ENCODE results near the gene IDE. TPM values are rescaled to one million over a fixed set of nuclear protein-coding genes. Genes with fewer than 3 reads are reported as not detected.

IDE gene
- total RNA-seq, 4 donors from 2014 or later = 41.2 to 71.0 (median 52.9) TPM

GRCh38 chr10:92569071-92569470 is 4.8 kb downstream of the IDE start:
- in situ Hi-C loops (cut with MboI; ENCODE audit: low sequenced_read_pairs in 4 of 4) (no loop called here), intact Hi-C loops (cut with DNase I; ENCODE audit: low total_unique reads) (no loop called here)
- no peaks in the 10 kb centered on the region for H3K9me3 ChIP-seq
- no peaks in the 10 kb centered on the region for H3K27me3 ChIP-seq
- TF ChIP-seq POLR2A (IDR thresholded peaks at IDR 0.05) = no peak
- no peak for TF ChIP-seq CTCF (IDR thresholded peaks at IDR 0.05 in 4 of 5, conservative IDR thresholded peaks at IDR 0.05 in 1 of 5)
- H3K27ac ChIP-seq = peak overlapping the region in 1 of 4 donors; percentile 5
- H3K36me3 ChIP-seq = no peaks in the 10 kb centered on the region
- no peak for ATAC-seq
- H3K4me1 ChIP-seq = peaks cover 24 to 31% of the 10 kb centered on the region in 2 donors
- H3K4me3 ChIP-seq = no peak overlapping the region
- DNase-seq = no peak

- peak in 1 of 2 donors; percentile 36 for ATAC-seq
- no peaks in the 10 kb centered on the region for H3K9me3 ChIP-seq
- intact Hi-C loops (cut with DNase I; ENCODE audit: low total_unique reads) (no loop called here), in situ Hi-C loops (cut with MboI; ENCODE audit: low sequenced_read_pairs in 4 of 4) (no loop called here)
- H3K36me3 ChIP-seq = no peaks in the 10 kb centered on the region
- DNase-seq = no peak
- no peak overlapping the region for H3K4me3 ChIP-seq
- peaks cover 24 to 31% of the 10 kb centered on the region in 2 donors for H3K4me1 ChIP-seq
- no peaks in the 10 kb centered on the region for H3K27me3 ChIP-seq
- TF ChIP-seq POLR2A (IDR thresholded peaks at IDR 0.05) (no peak), CTCF (IDR thresholded peaks at IDR 0.05 in 4 of 5, conservative IDR thresholded peaks at IDR 0.05 in 1 of 5) (no peak)
- no peak overlapping the region for H3K27ac ChIP-seq
Measured at GRCh38 chr10:92567952-92568600, 5.8 kb downstream of the IDE start.

DNA sequence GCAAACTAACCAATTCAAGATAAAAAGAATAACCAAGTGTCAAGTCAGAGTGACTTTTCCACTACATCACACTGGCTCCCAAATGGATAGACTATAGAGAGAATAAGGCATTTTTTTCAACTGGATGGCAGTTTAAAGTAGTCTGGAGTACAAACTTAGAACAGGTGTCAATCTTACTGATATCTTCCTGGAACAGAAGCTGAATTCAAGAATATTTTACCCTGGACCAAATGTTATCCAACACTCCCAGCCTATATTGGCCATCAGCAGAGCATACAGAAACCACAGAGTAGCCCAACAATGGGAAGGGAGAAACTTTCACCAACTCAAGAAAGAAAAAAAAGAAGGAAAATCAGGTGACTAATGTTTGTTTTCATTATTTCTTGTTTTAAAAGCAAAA is 11.5 kb downstream of the IDE start:
- no peak for DNase-seq
- in situ Hi-C loops (cut with MboI; ENCODE audit: low sequenced_read_pairs in 4 of 4) = no loop called here
- Histone ChIP-seq H3K4me1 (peaks cover 6 to 7% of the 10 kb centered on the region in 2 donors), H3K27me3 (no peaks in the 10 kb centered on the region), H3K27ac (no peak overlapping the region), H3K36me3 (peaks cover 0 to 28% of the 10 kb centered on the region in 2 donors), H3K9me3 (no peaks in the 10 kb centered on the region), H3K4me3 (no peak overlapping the region)
- TF ChIP-seq CTCF (IDR thresholded peaks at IDR 0.05 in 4 of 5, conservative IDR thresholded peaks at IDR 0.05 in 1 of 5) = no peak
- no peak for TF ChIP-seq POLR2A (IDR thresholded peaks at IDR 0.05)
- intact Hi-C loops (cut with DNase I; ENCODE audit: low total_unique reads) = no loop called here
- ATAC-seq = no peak

- TF ChIP-seq CTCF (IDR thresholded peaks at IDR 0.05 in 4 of 5, conservative IDR thresholded peaks at IDR 0.05 in 1 of 5) (no peak), POLR2A (IDR thresholded peaks at IDR 0.05) (no peak)
- intact Hi-C loops (cut with DNase I; ENCODE audit: low total_unique reads) = no loop called here
- in situ Hi-C loops (cut with MboI; ENCODE audit: low sequenced_read_pairs in 4 of 4) = no loop called here
- no peaks in the 10 kb centered on the region for H3K9me3 ChIP-seq
- H3K4me1 ChIP-seq = peaks cover 6 to 7% of the 10 kb centered on the region in 2 donors
- H3K27ac ChIP-seq = no peak overlapping the region
- DNase-seq = no peak
- no peak for ATAC-seq
- H3K27me3 ChIP-seq = no peaks in the 10 kb centered on the region
- H3K4me3 ChIP-seq = no peak overlapping the region
- peaks cover 0 to 47% of the 10 kb centered on the region in 2 donors for H3K36me3 ChIP-seq
Measured at GRCh38 chr10:92559046-92559445, 14.8 kb downstream of the IDE start.

DNA sequence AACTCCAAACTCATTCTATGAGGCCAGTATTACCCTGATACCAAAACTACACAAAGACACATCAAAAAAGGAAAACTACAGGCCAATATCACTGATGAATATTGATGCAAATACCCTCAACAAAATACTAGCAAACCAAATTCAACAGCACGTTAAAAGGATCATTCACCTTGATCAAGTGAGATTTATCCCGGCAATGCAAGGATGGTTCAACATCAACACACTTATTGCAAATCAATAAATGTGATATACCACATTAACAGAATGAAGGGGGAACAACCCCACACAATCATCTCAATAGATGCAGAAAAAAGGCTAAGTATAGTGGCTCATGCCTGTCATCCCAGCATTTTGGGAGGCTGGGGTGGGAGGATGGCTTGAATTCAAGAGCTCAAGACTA is 19.9 kb downstream of the IDE start:
- intact Hi-C loops (cut with DNase I; ENCODE audit: low total_unique reads) = no loop called here
- Histone ChIP-seq H3K4me3 (no peak overlapping the region), H3K9me3 (no peaks in the 10 kb centered on the region), H3K4me1 (no peaks in the 10 kb centered on the region), H3K36me3 (peaks cover 0 to 32% of the 10 kb centered on the region in 2 donors), H3K27me3 (no peaks in the 10 kb centered on the region), H3K27ac (no peak overlapping the region)
- DNase-seq = no peak
- in situ Hi-C loops (cut with MboI; ENCODE audit: low sequenced_read_pairs in 4 of 4) = no loop called here
- TF ChIP-seq CTCF (IDR thresholded peaks at IDR 0.05 in 4 of 5, conservative IDR thresholded peaks at IDR 0.05 in 1 of 5) (no peak), POLR2A (IDR thresholded peaks at IDR 0.05) (no peak)
- ATAC-seq = no peak
